ENCODE results near the gene ENDOU.
A peak's percentile ranks its signal among the peaks of the same experiment; 100 is the strongest.

The ENDOU gene

DNA sequence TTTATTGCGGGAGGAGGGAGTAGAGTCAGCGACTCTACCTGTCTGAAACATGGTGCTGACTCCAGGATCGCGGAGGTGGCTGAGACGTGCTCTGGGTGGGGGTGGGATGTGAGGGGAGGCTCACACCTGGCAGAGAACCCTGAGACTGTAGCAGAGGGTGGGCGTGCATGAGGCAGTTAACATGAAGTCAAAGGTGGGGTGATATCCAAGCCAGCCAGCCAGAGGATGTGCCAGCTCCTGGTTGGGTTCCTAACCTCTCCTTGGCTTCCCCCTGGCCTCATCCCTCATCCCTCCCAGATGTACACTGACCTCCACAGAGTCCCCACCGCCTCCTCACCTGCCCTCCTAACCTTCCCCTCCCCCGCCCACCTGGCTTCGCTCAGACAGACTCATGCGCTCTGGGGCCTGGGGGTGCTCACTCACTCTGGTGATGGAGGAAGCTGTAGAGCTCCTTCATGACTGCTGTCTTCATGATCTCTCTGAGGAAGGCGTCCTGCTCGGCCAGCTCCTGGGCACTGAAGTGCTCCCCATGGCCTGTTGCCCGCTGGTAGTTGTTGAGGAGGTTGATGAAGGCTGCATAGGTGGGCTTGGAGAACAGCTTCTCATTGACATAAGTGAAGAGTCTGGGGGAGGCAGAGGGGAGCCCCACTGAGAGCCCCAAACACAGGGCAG is 9.3 kb downstream of the ENDOU start:
- Histone ChIP-seq H3K36me3 (ENCODE audit: control insufficient read depth, insufficient read depth, low read length) (no peaks in the 10 kb centered on the region), H3K9me3 (ENCODE audit: control insufficient read depth, low read length) (no peaks in the 10 kb centered on the region), H3K27me3 (ENCODE audit: control insufficient read depth, insufficient read depth, low read length) (no peaks in the 10 kb centered on the region), H3K9ac (no peak overlapping the region), H3K79me2 (no peaks in the 10 kb centered on the region), H3K4me1 (peaks cover 25% of the 10 kb centered on the region), H3K4me2 (ENCODE audit: low read length) (peak overlapping the region; percentile 57), H3K27ac (peak overlapping the region; percentile 64), H2AFZ (peak overlapping the region; percentile 87), H3K4me3 (ENCODE audit: low read depth, low read length) (no peak overlapping the region)
- TF ChIP-seq, protein P1, sequence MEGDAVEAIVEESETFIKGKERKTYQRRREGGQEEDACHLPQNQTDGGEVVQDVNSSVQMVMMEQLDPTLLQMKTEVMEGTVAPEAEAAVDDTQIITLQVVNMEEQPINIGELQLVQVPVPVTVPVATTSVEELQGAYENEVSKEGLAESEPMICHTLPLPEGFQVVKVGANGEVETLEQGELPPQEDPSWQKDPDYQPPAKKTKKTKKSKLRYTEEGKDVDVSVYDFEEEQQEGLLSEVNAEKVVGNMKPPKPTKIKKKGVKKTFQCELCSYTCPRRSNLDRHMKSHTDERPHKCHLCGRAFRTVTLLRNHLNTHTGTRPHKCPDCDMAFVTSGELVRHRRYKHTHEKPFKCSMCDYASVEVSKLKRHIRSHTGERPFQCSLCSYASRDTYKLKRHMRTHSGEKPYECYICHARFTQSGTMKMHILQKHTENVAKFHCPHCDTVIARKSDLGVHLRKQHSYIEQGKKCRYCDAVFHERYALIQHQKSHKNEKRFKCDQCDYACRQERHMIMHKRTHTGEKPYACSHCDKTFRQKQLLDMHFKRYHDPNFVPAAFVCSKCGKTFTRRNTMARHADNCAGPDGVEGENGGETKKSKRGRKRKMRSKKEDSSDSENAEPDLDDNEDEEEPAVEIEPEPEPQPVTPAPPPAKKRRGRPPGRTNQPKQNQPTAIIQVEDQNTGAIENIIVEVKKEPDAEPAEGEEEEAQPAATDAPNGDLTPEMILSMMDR (IDR thresholded peaks at IDR 0.05), result no peak

DNA sequence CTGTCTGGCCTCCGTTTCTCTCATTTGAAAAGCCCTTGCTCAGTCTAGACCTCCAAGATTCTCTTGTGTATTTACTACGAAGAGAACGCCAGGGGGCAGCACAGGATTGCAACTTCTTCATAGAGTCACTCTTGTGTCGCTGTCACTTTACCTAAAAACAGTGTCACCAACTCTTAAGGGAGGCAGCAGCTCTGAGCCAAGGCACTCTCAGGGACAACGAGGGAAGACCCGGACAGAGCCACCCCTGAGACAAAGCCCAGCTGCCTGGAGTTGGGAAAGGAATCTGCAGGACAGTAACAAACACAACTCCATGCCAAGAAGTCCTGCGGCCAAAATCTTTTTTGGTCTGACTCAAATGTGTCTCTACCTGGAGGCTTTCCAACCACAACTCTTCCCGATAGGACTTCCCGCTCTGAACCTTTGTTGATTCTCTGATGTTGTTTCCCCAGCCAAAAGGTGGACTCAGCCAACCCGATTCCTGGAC is 9.9 kb downstream of the ENDOU start:
- peaks cover 25% of the 10 kb centered on the region for H3K4me1 ChIP-seq
- no peaks in the 10 kb centered on the region for H3K27me3 ChIP-seq (ENCODE audit: control insufficient read depth, insufficient read depth, low read length)
- H3K9me3 ChIP-seq (ENCODE audit: control insufficient read depth, low read length), result no peaks in the 10 kb centered on the region
- H3K27ac ChIP-seq, result peak overlapping the region; percentile 64
- no peaks in the 10 kb centered on the region for H3K36me3 ChIP-seq (ENCODE audit: control insufficient read depth, insufficient read depth, low read length)
- TF ChIP-seq, protein P1 (IDR thresholded peaks at IDR 0.05), result peak; percentile 82
- peak overlapping the region; percentile 87 for H2AFZ ChIP-seq
- no peaks in the 10 kb centered on the region for H3K79me2 ChIP-seq
- no peak overlapping the region for H3K4me3 ChIP-seq (ENCODE audit: low read depth, low read length)
- H3K9ac ChIP-seq, result no peak overlapping the region
- peak overlapping the region; percentile 57 for H3K4me2 ChIP-seq (ENCODE audit: low read length)

DNA sequence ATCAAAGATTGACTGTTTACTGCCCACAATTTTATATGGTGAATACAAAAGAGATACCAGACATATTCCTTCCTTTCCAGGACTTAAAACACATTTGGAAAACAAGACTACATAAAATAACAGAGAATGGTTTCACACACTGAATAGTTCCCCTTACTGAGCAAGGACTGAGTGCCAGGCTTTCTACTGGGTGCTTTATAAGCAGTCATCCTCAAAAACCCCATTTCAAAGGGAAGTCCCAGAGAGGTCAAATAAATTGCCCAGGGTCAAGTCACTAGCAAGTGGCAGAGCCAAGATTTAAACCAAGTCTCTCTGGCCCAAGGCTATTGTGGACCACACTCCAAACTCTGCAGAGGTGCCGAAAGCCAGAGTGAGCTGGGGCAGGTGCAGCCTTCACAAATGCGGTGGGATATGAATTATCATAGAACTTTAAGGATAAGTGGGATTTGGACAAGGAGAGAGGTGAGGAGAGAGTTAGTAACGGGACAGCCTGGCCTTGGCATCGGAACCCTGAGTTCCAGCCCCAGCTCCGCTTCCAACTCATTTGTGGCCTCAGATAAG is 10.4 kb downstream of the ENDOU start:
- H3K4me2 ChIP-seq (ENCODE audit: low read length), result peak overlapping the region; percentile 57

DNA sequence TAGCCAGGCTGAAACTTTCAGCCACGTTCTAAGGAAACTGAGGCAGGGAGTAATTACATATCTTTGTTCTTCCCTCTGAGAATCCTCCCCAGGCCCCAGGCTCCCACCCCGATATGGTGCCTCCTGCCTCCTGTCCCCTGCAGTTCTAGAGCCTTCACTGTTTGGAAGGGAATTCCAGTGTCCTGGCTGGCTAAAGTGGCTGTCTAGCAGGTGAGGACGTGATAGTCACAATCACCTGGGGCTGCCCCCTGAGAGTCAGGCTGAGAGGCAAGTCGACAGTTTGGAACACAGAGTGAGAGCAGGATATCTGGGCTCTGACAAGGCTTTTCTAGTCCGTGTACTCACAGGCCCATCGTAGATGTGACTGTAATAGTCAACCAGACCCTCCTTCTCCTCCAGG is 13.1 kb downstream of the ENDOU start:
- H3K36me3 ChIP-seq (ENCODE audit: control insufficient read depth, insufficient read depth, low read length), result no peaks in the 10 kb centered on the region
- H2AFZ ChIP-seq, result no peak overlapping the region
- H3K27me3 ChIP-seq (ENCODE audit: control insufficient read depth, insufficient read depth, low read length), result no peaks in the 10 kb centered on the region
- TF ChIP-seq, protein P1 (IDR thresholded peaks at IDR 0.05), result no peak
- no peak overlapping the region for H3K27ac ChIP-seq
- no peak overlapping the region for H3K4me3 ChIP-seq (ENCODE audit: low read depth, low read length)
- H3K9ac ChIP-seq, result no peak overlapping the region
- no peaks in the 10 kb centered on the region for H3K79me2 ChIP-seq
- H3K4me2 ChIP-seq (ENCODE audit: low read length), result no peak overlapping the region
- peaks cover 14% of the 10 kb centered on the region for H3K4me1 ChIP-seq
- H3K9me3 ChIP-seq (ENCODE audit: control insufficient read depth, low read length), result no peaks in the 10 kb centered on the region

More for the DNA sequence above, 10.4 kb downstream of the ENDOU start:
- Histone ChIP-seq H3K27ac (peak overlapping the region; percentile 64), H3K36me3 (ENCODE audit: control insufficient read depth, insufficient read depth, low read length) (no peaks in the 10 kb centered on the region), H3K4me1 (peaks cover 25% of the 10 kb centered on the region), H3K4me3 (ENCODE audit: low read depth, low read length) (no peak overlapping the region), H2AFZ (peak overlapping the region; percentile 87), H3K27me3 (ENCODE audit: control insufficient read depth, insufficient read depth, low read length) (no peaks in the 10 kb centered on the region), H3K9ac (no peak overlapping the region), H3K9me3 (ENCODE audit: control insufficient read depth, low read length) (no peaks in the 10 kb centered on the region), H3K79me2 (no peaks in the 10 kb centered on the region)
- TF ChIP-seq, protein P1 (IDR thresholded peaks at IDR 0.05), result no peak
